WTC11 (cell line): ENCODE measurements around the gene ITM2C. TPM values are rescaled to one million over a fixed set of nuclear protein-coding genes. Genes with fewer than 3 reads are reported as not detected.

Experiments
- ATAC-seq: fragments of 200-7000 bp; cut with Tn5 transposase; 2 replicates; pipeline ENCODE4 v1.10.0; 2021; ENCODE audit warnings: mild to moderate bottlenecking, moderate library complexity
- CTCF ChIA-PET: fragments of 300-600 bp; sonication (Branson Sonifier 250); formaldehyde crosslinking; loops from one replicate; lab custom pipeline; 2021; ENCODE audit warnings: antibody characterized with exemption; lab: Charles Lee
- POLR2A ChIA-PET: fragments of 350-600 bp; sonication (Branson Sonifier 250); formaldehyde crosslinking; loops from one replicate; lab custom pipeline; 2021; ENCODE audit warnings: antibody characterized with exemption; lab: Charles Lee
- DNase-seq: peaks from one replicate; pipeline ENCODE4 v3.0.0; 2021; ENCODE audit warnings: low spot score
- H3K27ac Mint-ChIP-seq: 2 replicates; pipeline ENCODE4 v1.8.0; 2021; ENCODE audit warnings: mixed read lengths
- H3K27me3 Mint-ChIP-seq: 2 replicates; pipeline ENCODE4 v1.8.0; 2021; ENCODE audit warnings: low read depth, mild to moderate bottlenecking, moderate library complexity, mixed read lengths
- H3K36me3 Mint-ChIP-seq: 2 replicates; pipeline ENCODE4 v1.8.0; 2021; ENCODE audit warnings: mixed read lengths
- H3K4me1 Mint-ChIP-seq: 2 replicates; pipeline ENCODE4 v1.8.0; 2022; ENCODE audit warnings: mixed read lengths
- H3K4me3 Mint-ChIP-seq: 2 replicates; pipeline ENCODE4 v1.8.0; 2021; ENCODE audit warnings: mild to moderate bottlenecking, moderate library complexity, mixed read lengths
- H3K9me3 Mint-ChIP-seq: 2 replicates; pipeline ENCODE4 v1.8.0; 2021; ENCODE audit warnings: mixed read lengths
- CREB1 ChIP-seq: sonication (generic); formaldehyde crosslinking; IDR thresholded peaks from 2 replicates; pipeline ENCODE4 v1.8.0; 2023; ENCODE audit warnings: mild to moderate bottlenecking, missing genetic modification reagents
- E2F4 ChIP-seq: sonication (generic); formaldehyde crosslinking; IDR thresholded peaks from 2 replicates; pipeline ENCODE4 v1.8.1; 2022; ENCODE audit warnings: low read depth, mild to moderate bottlenecking, moderate library complexity, missing genetic modification reagents, borderline replicate concordance
- ESRRA ChIP-seq: sonication (generic); formaldehyde crosslinking; IDR thresholded peaks from 2 replicates; pipeline ENCODE4 v1.8.1; 2022; ENCODE audit warnings: mild to moderate bottlenecking, missing genetic modification reagents, borderline replicate concordance
- ETV6 ChIP-seq: sonication (generic); formaldehyde crosslinking; IDR thresholded peaks from 2 replicates; pipeline ENCODE4 v1.8.1; 2022; ENCODE audit warnings: mild to moderate bottlenecking, missing genetic modification reagents
- FOXP1 ChIP-seq: sonication (generic); formaldehyde crosslinking; IDR thresholded peaks from 2 replicates; pipeline ENCODE4 v1.8.0; 2022; ENCODE audit warnings: missing genetic modification reagents, mild to moderate bottlenecking, moderate library complexity, borderline replicate concordance
- JAZF1 ChIP-seq: fragments of 250-450 bp; sonication (Bioruptor Pico); IDR thresholded peaks from 2 replicates; pipeline ENCODE4 v1.9.0; 2021; ENCODE audit warnings: moderate library complexity, mild to moderate bottlenecking, inconsistent platforms
- MLX ChIP-seq: sonication (generic); formaldehyde crosslinking; IDR thresholded peaks from 2 replicates; pipeline ENCODE4 v1.8.1; 2023; ENCODE audit warnings: mild to moderate bottlenecking, missing genetic modification reagents, moderate library complexity
- NFATC4 ChIP-seq: fragments of 250-450 bp; sonication (Bioruptor Pico); IDR thresholded peaks from 2 replicates; pipeline ENCODE4 v1.9.0; 2021; ENCODE audit warnings: mild to moderate bottlenecking
- NFE2L1 ChIP-seq: sonication (generic); formaldehyde crosslinking; IDR thresholded peaks from 2 replicates; pipeline ENCODE4 v1.8.1; 2023; ENCODE audit warnings: missing genetic modification reagents
- RELA ChIP-seq: sonication (generic); formaldehyde crosslinking; IDR thresholded peaks from 2 replicates; pipeline ENCODE4 v1.8.1; 2022; ENCODE audit warnings: missing genetic modification reagents, mild to moderate bottlenecking, borderline replicate concordance
- RORB ChIP-seq: fragments of 250-450 bp; sonication (Bioruptor Pico); IDR thresholded peaks from 2 replicates; pipeline ENCODE4 v1.9.0; 2021; ENCODE audit warnings: mild to moderate bottlenecking
- SOX15 ChIP-seq: fragments of 250-450 bp; sonication (Bioruptor Pico); IDR thresholded peaks from 2 replicates; pipeline ENCODE4 v1.9.0; 2021; ENCODE audit warnings: mild to moderate bottlenecking
- TP53 ChIP-seq: sonication (generic); formaldehyde crosslinking; IDR thresholded peaks from 2 replicates; pipeline ENCODE4 v1.8.1; 2023; ENCODE audit warnings: mild to moderate bottlenecking, missing genetic modification reagents
- ZNF138 ChIP-seq: sonication (generic); formaldehyde crosslinking; conservative IDR thresholded peaks from 2 replicates; pipeline ENCODE4 v1.8.1; 2022; ENCODE audit warnings: mild to moderate bottlenecking, moderate library complexity, missing genetic modification reagents
- ZNF232 ChIP-seq: sonication (generic); formaldehyde crosslinking; IDR thresholded peaks from 2 replicates; pipeline ENCODE4 v1.8.0; 2022; ENCODE audit warnings: mild to moderate bottlenecking, missing genetic modification reagents
- ZNF671 ChIP-seq: fragments of 250-450 bp; sonication (Bioruptor Pico); IDR thresholded peaks from 2 replicates; pipeline ENCODE4 v1.8.0; 2021; ENCODE audit warnings: mild to moderate bottlenecking
- total RNA-seq: library from RNA; stranded (reverse); gene quantifications from 3 replicates; pipeline ENCODE4 v1.2.3, GENCODE V29; 2021
- TF ChIP-seq, protein P1 (sequence below): fragments of 200-600 bp; IDR thresholded peaks from 2 replicates; pipeline ENCODE4 v1.8.0; 2022; ENCODE audit warnings: antibody characterized with exemption
- TF ChIP-seq, protein P2 (sequence below): sonication (generic); formaldehyde crosslinking; IDR thresholded peaks from 2 replicates; pipeline ENCODE4 v1.8.0; 2022; ENCODE audit warnings: missing genetic modification reagents
- TF ChIP-seq, protein P3 (sequence below): fragments of 250-450 bp; sonication (Bioruptor Pico); IDR thresholded peaks from 2 replicates; pipeline ENCODE4 v2.1.2; 2022; ENCODE audit warnings: mild to moderate bottlenecking, moderate library complexity
- TF ChIP-seq, protein P4 (sequence below): sonication (generic); formaldehyde crosslinking; IDR thresholded peaks from 2 replicates; pipeline ENCODE4 v1.8.1; 2023; ENCODE audit warnings: mild to moderate bottlenecking, missing genetic modification reagents, moderate library complexity
- TF ChIP-seq, protein P5 (sequence below): fragments of 250-450 bp; sonication (Bioruptor Pico); IDR thresholded peaks from 2 replicates; pipeline ENCODE4 v1.8.0; 2021; ENCODE audit warnings: mild to moderate bottlenecking
- TF ChIP-seq, protein P6 (sequence below): fragments of 250-450 bp; sonication (Bioruptor Pico); IDR thresholded peaks from 2 replicates; pipeline ENCODE4 v1.9.0; 2021; ENCODE audit warnings: mild to moderate bottlenecking
- TF ChIP-seq, protein P7 (sequence below): sonication (generic); formaldehyde crosslinking; IDR thresholded peaks from 2 replicates; pipeline ENCODE4 v1.8.0; 2022; ENCODE audit warnings: mild to moderate bottlenecking, missing genetic modification reagents

Gene ITM2C
- total RNA-seq, 1 experiment from 2014 or later, result 316 TPM

GRCh38 chr2:230898713-230899091, 34.0 kb downstream of the ITM2C start:
- Mint-ChIP-seq H3K27ac (no peak overlapping the region), H3K9me3 (no peaks in the 10 kb centered on the region), H3K4me1 (peaks cover 35% of the 10 kb centered on the region), H3K4me3 (no peak overlapping the region), H3K27me3 (peaks cover 2% of the 10 kb centered on the region; the same call in 1 of the 2 replicates)
- DNase-seq, result no peak
- TF ChIP-seq ZNF138 (no peak), RORB (no peak), NFE2L1 (CRISPR knock-in tag) (no peak), NFATC4 (CRISPR knock-in tag) (no peak), ZNF671 (CRISPR knock-in tag) (no peak), ESRRA (CRISPR knock-in tag) (no peak), ETV6 (CRISPR knock-in tag) (no peak), ZNF232 (CRISPR knock-in tag) (no peak)
- TF ChIP-seq, protein P1, sequence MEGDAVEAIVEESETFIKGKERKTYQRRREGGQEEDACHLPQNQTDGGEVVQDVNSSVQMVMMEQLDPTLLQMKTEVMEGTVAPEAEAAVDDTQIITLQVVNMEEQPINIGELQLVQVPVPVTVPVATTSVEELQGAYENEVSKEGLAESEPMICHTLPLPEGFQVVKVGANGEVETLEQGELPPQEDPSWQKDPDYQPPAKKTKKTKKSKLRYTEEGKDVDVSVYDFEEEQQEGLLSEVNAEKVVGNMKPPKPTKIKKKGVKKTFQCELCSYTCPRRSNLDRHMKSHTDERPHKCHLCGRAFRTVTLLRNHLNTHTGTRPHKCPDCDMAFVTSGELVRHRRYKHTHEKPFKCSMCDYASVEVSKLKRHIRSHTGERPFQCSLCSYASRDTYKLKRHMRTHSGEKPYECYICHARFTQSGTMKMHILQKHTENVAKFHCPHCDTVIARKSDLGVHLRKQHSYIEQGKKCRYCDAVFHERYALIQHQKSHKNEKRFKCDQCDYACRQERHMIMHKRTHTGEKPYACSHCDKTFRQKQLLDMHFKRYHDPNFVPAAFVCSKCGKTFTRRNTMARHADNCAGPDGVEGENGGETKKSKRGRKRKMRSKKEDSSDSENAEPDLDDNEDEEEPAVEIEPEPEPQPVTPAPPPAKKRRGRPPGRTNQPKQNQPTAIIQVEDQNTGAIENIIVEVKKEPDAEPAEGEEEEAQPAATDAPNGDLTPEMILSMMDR, result no peak
- TF ChIP-seq, protein P2, sequence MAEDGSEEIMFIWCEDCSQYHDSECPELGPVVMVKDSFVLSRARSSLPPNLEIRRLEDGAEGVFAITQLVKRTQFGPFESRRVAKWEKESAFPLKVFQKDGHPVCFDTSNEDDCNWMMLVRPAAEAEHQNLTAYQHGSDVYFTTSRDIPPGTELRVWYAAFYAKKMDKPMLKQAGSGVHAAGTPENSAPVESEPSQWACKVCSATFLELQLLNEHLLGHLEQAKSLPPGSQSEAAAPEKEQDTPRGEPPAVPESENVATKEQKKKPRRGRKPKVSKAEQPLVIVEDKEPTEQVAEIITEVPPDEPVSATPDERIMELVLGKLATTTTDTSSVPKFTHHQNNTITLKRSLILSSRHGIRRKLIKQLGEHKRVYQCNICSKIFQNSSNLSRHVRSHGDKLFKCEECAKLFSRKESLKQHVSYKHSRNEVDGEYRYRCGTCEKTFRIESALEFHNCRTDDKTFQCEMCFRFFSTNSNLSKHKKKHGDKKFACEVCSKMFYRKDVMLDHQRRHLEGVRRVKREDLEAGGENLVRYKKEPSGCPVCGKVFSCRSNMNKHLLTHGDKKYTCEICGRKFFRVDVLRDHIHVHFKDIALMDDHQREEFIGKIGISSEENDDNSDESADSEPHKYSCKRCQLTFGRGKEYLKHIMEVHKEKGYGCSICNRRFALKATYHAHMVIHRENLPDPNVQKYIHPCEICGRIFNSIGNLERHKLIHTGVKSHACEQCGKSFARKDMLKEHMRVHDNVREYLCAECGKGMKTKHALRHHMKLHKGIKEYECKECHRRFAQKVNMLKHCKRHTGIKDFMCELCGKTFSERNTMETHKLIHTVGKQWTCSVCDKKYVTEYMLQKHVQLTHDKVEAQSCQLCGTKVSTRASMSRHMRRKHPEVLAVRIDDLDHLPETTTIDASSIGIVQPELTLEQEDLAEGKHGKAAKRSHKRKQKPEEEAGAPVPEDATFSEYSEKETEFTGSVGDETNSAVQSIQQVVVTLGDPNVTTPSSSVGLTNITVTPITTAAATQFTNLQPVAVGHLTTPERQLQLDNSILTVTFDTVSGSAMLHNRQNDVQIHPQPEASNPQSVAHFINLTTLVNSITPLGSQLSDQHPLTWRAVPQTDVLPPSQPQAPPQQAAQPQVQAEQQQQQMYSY (CRISPR knock-in tag), result no peak
- TF ChIP-seq, protein P3, sequence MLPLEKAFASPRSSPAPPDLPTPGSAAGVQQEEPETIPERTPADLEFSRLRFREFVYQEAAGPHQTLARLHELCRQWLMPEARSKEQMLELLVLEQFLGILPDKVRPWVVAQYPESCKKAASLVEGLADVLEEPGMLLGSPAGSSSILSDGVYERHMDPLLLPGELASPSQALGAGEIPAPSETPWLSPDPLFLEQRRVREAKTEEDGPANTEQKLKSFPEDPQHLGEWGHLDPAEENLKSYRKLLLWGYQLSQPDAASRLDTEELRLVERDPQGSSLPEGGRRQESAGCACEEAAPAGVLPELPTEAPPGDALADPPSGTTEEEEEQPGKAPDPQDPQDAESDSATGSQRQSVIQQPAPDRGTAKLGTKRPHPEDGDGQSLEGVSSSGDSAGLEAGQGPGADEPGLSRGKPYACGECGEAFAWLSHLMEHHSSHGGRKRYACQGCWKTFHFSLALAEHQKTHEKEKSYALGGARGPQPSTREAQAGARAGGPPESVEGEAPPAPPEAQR (CRISPR knock-in tag), result no peak
- TF ChIP-seq, protein P4, sequence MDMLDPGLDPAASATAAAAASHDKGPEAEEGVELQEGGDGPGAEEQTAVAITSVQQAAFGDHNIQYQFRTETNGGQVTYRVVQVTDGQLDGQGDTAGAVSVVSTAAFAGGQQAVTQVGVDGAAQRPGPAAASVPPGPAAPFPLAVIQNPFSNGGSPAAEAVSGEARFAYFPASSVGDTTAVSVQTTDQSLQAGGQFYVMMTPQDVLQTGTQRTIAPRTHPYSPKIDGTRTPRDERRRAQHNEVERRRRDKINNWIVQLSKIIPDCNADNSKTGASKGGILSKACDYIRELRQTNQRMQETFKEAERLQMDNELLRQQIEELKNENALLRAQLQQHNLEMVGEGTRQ (CRISPR knock-in tag), result no peak
- TF ChIP-seq, all 79 proteins: peak for 0
- ChIA-PET CTCF (interaction anchor here (1.0 to 8.7 kb wide), 8 partner anchors 14 to 154 kb away, joined by 3 to 85 read pairs (median 7); no protein-coding TSS in a partner anchor), POLR2A (interaction anchor here (0.5 kb wide), 1 partner anchor 93 kb away, joined by 3 read pairs; no protein-coding TSS in a partner anchor)
- no peaks in the 10 kb centered on the region for H3K36me3 Mint-ChIP-seq
- ATAC-seq, result no peak

GRCh38 chr2:230899287-230899686, 34.5 kb downstream of the ITM2C start:
- CTCF ChIA-PET, result interaction anchor here (1.5 to 8.7 kb wide), 7 partner anchors 14 to 154 kb away, joined by 5 to 85 read pairs (median 7); no protein-coding TSS in a partner anchor
- Mint-ChIP-seq H3K27me3 (peaks cover 6% of the 10 kb centered on the region), H3K9me3 (no peaks in the 10 kb centered on the region), H3K36me3 (no peaks in the 10 kb centered on the region), H3K4me3 (no peak overlapping the region), H3K4me1 (peaks cover 39% of the 10 kb centered on the region), H3K27ac (no peak overlapping the region; the same call in 1 of the 2 replicates)
- DNase-seq (no peak), ATAC-seq (peak; percentile 26)
- POLR2A ChIA-PET, result interaction anchor here (0.6 kb wide), 1 partner anchor 1275 kb away, joined by 5 read pairs; no protein-coding TSS in a partner anchor
- TF ChIP-seq JAZF1 (CRISPR knock-in tag), result no peak
- no peak for TF ChIP-seq SOX15 (CRISPR knock-in tag)
- TF ChIP-seq E2F4 (CRISPR knock-in tag), result no peak
- no peak for TF ChIP-seq MLX (CRISPR knock-in tag)
- TF ChIP-seq, protein P5, sequence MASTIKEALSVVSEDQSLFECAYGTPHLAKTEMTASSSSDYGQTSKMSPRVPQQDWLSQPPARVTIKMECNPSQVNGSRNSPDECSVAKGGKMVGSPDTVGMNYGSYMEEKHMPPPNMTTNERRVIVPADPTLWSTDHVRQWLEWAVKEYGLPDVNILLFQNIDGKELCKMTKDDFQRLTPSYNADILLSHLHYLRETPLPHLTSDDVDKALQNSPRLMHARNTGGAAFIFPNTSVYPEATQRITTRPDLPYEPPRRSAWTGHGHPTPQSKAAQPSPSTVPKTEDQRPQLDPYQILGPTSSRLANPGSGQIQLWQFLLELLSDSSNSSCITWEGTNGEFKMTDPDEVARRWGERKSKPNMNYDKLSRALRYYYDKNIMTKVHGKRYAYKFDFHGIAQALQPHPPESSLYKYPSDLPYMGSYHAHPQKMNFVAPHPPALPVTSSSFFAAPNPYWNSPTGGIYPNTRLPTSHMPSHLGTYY, result no peak
- no peak for TF ChIP-seq TP53 (CRISPR knock-in tag)
- TF ChIP-seq, protein P6, sequence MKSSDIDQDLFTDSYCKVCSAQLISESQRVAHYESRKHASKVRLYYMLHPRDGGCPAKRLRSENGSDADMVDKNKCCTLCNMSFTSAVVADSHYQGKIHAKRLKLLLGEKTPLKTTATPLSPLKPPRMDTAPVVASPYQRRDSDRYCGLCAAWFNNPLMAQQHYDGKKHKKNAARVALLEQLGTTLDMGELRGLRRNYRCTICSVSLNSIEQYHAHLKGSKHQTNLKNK (CRISPR knock-in tag), result no peak
- TF ChIP-seq CREB1 (CRISPR knock-in tag), result no peak
- TF ChIP-seq, protein P7, sequence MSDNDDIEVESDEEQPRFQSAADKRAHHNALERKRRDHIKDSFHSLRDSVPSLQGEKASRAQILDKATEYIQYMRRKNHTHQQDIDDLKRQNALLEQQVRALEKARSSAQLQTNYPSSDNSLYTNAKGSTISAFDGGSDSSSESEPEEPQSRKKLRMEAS, result no peak
- no peak for TF ChIP-seq FOXP1 (CRISPR knock-in tag)
- TF ChIP-seq RELA (CRISPR knock-in tag), result no peak
